Fibroblast of skin of left biceps (primary cell): Measurements from ENCODE around the gene SMTNL1.

ENCODE experiments used
- DNase-seq, 2 experiments: peaks; one replicate each; pipeline ENCODE4 v3.0.0-alpha.2; 2013; ENCODE audit warnings: low read depth in 2 of 2

The SMTNL1 gene

GRCh38 chr11:57588046-57588710, 50.8 kb downstream of the SMTNL1 start:
- DNase-seq, result no peak

GRCh38 chr11:57596266-57596885, 59.0 kb downstream of the SMTNL1 start:
- no peak for DNase-seq

DNA sequence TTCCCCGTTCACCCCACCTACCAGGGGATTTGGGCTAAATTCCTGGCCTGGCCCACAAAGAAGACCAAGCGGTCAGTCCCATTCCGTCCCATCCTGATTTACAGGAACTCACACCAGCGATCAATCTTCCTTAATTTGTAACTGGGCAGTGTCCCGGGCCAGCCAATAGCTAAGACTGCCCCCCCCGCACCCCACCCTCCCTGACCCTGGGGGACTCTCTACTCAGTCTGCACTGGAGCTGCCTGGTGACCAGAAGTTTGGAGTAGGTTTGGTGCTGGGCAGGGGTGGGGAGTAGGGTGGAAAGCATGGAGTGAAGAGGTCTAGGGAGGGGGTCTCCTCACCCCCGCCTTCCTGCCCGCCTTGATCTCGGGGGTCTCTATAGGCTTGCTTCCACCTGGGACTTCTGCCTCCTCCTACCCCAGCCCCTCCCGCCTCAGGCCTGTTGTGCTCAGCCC, 60.1 kb downstream of the SMTNL1 start, which contains the start of gene SERPING1:
Gene SERPING1 (plus strand): TSS at position 225 of the 455 bp plus-strand sequence. CDS start 586 bp downstream, outside the sequence.
- DNase-seq, result no peak

- peak; percentile 15 to 19 for DNase-seq
Measured at GRCh38 chr11:57597916-57598830, 60.8 kb downstream of the SMTNL1 start.

DNA sequence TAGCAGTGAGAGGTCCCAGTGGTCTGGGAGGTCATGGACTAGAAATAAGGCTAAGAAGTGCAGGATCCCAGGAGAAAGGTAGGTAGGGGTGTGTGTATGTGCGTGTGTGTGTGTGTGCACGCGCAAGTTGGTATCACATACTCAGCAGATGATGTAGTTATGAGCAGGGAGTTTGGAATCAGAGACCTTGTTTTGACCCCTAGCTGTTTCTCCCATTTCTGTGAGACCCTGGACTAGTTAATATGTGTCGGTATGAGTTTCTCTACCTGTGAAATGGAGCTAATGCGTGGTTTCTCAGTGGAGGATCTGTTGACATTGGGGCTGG, 61.4 kb downstream of the SMTNL1 start:
- peak; percentile 20 for DNase-seq

GRCh38 chr11:57599381-57599780, 62.0 kb downstream of the SMTNL1 start:
- no peak for DNase-seq
